Right lobe of liver (tissue), 6 donors: ENCODE results near the gene EOGT. TPM values are rescaled to one million over a fixed set of nuclear protein-coding genes. Genes with fewer than 3 reads are reported as not detected.

Experiments used
- ATAC-seq, 4 donors: fragments of 200-7000 bp; cut with Tn5 transposase; one replicate each; pipeline ENCODE4 v1.9.1; 2020; ENCODE audit warnings: mild to moderate bottlenecking in 4 of 4, moderate library complexity in 4 of 4
- DNase-seq, 3 donors: peaks; one replicate each; pipeline ENCODE4 v3.0.0-alpha.2; 2020
- H3K27ac ChIP-seq, 3 donors: fragments of 200-600 bp; one replicate each; pipeline ENCODE4 v1.8.0; 2022
- H3K27me3 ChIP-seq, 2 donors: fragments of 200-600 bp; one replicate each; pipeline ENCODE4 v1.8.0; 2022
- H3K36me3 ChIP-seq, 4 donors: fragments of 200-600 bp; sonication (generic) in 1 of 4; one replicate each; pipeline versions ENCODE4 v1.5.1 to v1.8.0; 2017 to 2022; ENCODE audit warnings: control low read depth in 1 of 4
- H3K4me1 ChIP-seq, 4 donors: fragments of 200-600 bp; sonication (generic) in 1 of 4; one replicate each; pipeline versions ENCODE4 v1.5.1 to v1.8.0; 2017 to 2022; ENCODE audit warnings: control low read depth in 1 of 4
- H3K4me3 ChIP-seq, 3 donors: fragments of 200-600 bp; one replicate each; pipeline ENCODE4 v1.8.0; 2022
- H3K9me3 ChIP-seq, 4 donors: fragments of 200-600 bp; sonication (generic) in 1 of 4; one replicate each; pipeline versions ENCODE4 v1.5.1 to v1.8.0; 2017 to 2022; ENCODE audit warnings: control low read depth in 1 of 4
- CTCF ChIP-seq, 4 donors: fragments of 200-600 bp in 3 of 4; fragments of 450-650 bp in 1 of 4; IDR thresholded peaks; one replicate each; pipeline versions ENCODE4 v1.5.1 to v1.8.0; 2016 to 2022; ENCODE audit warnings: antibody characterized with exemption in 4 of 4, mild to moderate bottlenecking in 2 of 4
- POLR2A ChIP-seq: fragments of 450-650 bp; IDR thresholded peaks from one replicate; pipeline ENCODE4 v1.6.1; 2017; ENCODE audit warnings: antibody characterized with exemption, mild to moderate bottlenecking
- WGBS: methylation state at CpG from one replicate; pipeline ENCODE4 v1.1.6; 2018; ENCODE audit warnings: low coverage, low lambda C conversion rate; ENCODE audit not compliant: insufficient coverage; ENCODE audit errors: missing lambda C conversion rate; 5-methylcytosine and 5-hydroxymethylcytosine counted together
- intact Hi-C, 2 donors: fragments of 100-400 bp; cut with DNase I; formaldehyde crosslinking; loops; one replicate each; pipeline versions ENCODE4 v1.11.2 to v1.14.1; 2022
- total RNA-seq, 6 experiments: library from RNA; depleted of rRNA in 2 of 6; stranded (reverse); fragments of >200 nt in 2 of 6; fragmentation: NEBNext Ultra II Directional in 3 of 6; extraction: Animal tissue kit (Norgen Biotek cat#: 25700) in 3 of 6; gene quantifications; one replicate each; pipeline versions ENCODE4 v1.1.0 to v1.2.4, GENCODE V29; 2016 to 2023
- donor health status: DM: no; HTN: yes; CAD: no.
- donor health status: DM: no; HTN: no; CAD: no.
- donor health status: DM: no; HTN: no; CAD: no.
- donor health status: DM: no; HTN: yes; CAD: no.
- donor health status: DM: no; HTN: yes; CAD: no.

EOGT gene
- total RNA-seq, 6 experiments from 2014 or later: 3.4 to 8.7 (median 5.1) TPM

GRCh38 chr3:69033470-69033869, 20.0 kb upstream of the EOGT start:
- intact Hi-C loops: no loop called here
- no peak overlapping the region for H3K27ac ChIP-seq
- H3K4me3 ChIP-seq: no peak overlapping the region
- H3K9me3 ChIP-seq: no peaks in the 10 kb centered on the region
- ATAC-seq (peak in 2 of 4 donors; percentile 17 to 32), DNase-seq (no peak)
- peaks cover 0 to 89% (median 31%) of the 10 kb centered on the region in 4 donors for H3K36me3 ChIP-seq
- H3K27me3 ChIP-seq: no peaks in the 10 kb centered on the region
- no peaks in the 10 kb centered on the region for H3K4me1 ChIP-seq
- TF ChIP-seq CTCF (IDR thresholded peaks at IDR 0.05) (no peak), POLR2A (no peak)
- 81% methylated on average over 7 of the region's 7 CpGs for whole genome bisulfite sequencing

GRCh38 chr3:69032737-69033136, 19.3 kb upstream of the EOGT start:
- intact Hi-C loops: no loop called here
- Histone ChIP-seq H3K27ac (no peak overlapping the region), H3K4me1 (no peaks in the 10 kb centered on the region), H3K36me3 (peaks cover 0 to 87% (median 28%) of the 10 kb centered on the region in 4 donors), H3K27me3 (no peaks in the 10 kb centered on the region), H3K9me3 (no peaks in the 10 kb centered on the region), H3K4me3 (no peak overlapping the region)
- no peak for ATAC-seq
- TF ChIP-seq CTCF (IDR thresholded peaks at IDR 0.05) (no peak), POLR2A (no peak)
- WGBS: 100% methylated on average over 3 of the region's 9 CpGs
- no peak for DNase-seq

DNA sequence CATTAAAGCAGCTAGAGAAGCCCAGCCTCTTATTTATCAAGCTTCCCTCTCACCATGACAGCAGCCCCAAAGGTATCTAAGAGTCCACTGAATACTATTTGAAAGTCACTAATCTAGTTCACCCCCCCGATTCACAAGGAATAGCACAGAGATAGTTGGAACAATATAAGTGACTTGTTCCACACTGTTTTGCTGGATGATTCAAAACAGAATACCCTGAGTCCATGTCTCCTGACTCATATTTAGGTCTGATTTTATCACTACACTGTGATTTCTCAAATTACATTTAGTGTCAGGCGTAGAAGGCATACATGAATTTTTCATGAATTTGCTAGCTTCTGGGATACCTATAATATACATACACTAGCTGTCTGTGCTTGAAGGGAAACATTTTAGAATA, 18.7 kb upstream of the EOGT start:
- peaks cover 0 to 89% (median 23%) of the 10 kb centered on the region in 4 donors for H3K36me3 ChIP-seq
- H3K27me3 ChIP-seq: no peaks in the 10 kb centered on the region
- DNase-seq: no peak
- H3K4me3 ChIP-seq: no peak overlapping the region
- TF ChIP-seq CTCF (IDR thresholded peaks at IDR 0.05) (no peak), POLR2A (no peak)
- ATAC-seq: no peak
- H3K4me1 ChIP-seq: no peaks in the 10 kb centered on the region
- no peak overlapping the region for H3K27ac ChIP-seq
- no peaks in the 10 kb centered on the region for H3K9me3 ChIP-seq
- WGBS: 89% methylated on average over 2 of the region's 2 CpGs
- intact Hi-C loops: no loop called here

- no peaks in the 10 kb centered on the region for H3K9me3 ChIP-seq
- H3K4me1 ChIP-seq: no peaks in the 10 kb centered on the region
- peaks cover 0 to 89% (median 26%) of the 10 kb centered on the region in 4 donors for H3K36me3 ChIP-seq
- TF ChIP-seq POLR2A (no peak), CTCF (IDR thresholded peaks at IDR 0.05) (no peak)
- H3K27ac ChIP-seq: no peak overlapping the region
- no peak for DNase-seq
- no peak overlapping the region for H3K4me3 ChIP-seq
- ATAC-seq: no peak
- H3K27me3 ChIP-seq: no peaks in the 10 kb centered on the region
- WGBS: 89% methylated on average over 1 of the region's 1 CpG
- intact Hi-C loops: no loop called here
Observed at GRCh38 chr3:69031635-69032034, 18.2 kb upstream of the EOGT start.

DNA sequence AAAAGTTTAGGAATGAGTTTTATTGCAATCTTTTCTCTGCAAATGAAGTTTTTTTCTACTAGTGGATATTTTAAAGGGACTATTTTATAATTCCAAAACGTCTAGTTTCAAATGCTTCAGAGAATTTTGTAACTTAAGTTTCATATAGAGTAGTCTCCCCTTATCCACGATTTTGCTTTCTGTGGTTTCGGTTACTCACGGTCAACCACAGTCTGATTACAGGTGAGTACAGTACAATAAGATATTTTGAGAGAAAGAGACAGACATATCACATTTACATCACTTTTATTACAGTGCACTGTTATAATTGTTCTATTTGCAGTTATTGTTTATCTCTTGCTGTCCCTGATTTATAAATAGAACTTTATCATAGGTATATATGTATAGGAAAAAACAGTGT, 7.4 kb upstream of the EOGT start:
- 62% methylated on average over 4 of the region's 4 CpGs for WGBS
- Histone ChIP-seq H3K27ac (no peak overlapping the region), H3K9me3 (no peaks in the 10 kb centered on the region), H3K4me3 (no peak overlapping the region), H3K27me3 (no peaks in the 10 kb centered on the region), H3K4me1 (no peaks in the 10 kb centered on the region), H3K36me3 (peaks cover 3 to 34% (median 10%) of the 10 kb centered on the region in 4 donors)
- no peak for TF ChIP-seq CTCF (IDR thresholded peaks at IDR 0.05)
- no peak for TF ChIP-seq POLR2A
- intact Hi-C loops: no loop called here
- ATAC-seq (no peak), DNase-seq (no peak)
